Measurements from ENCODE around the gene SNAI3. TPM values are rescaled to one million over a fixed set of nuclear protein-coding genes. Genes with fewer than 3 reads are reported as not detected.

Gene SNAI3
- total and polyA plus RNA-seq, 9 of the 15 experiments (the other 6 are each of a cell fraction or from before 2014, with no cell fraction given) = 0.04 to 4.1 (median 0.80) TPM; not detected in 1

- WGBS (ENCODE audit: insufficient coverage, low coverage, missing lambda C conversion rate) = 88% methylated on average over 23 of the region's 27 CpGs
- in situ Hi-C loops (cut with MboI) (no loop called here), intact Hi-C loops (cut with micrococcal nuclease) (no loop called here)
- no TSS peak for BruUV-seq (replicated peaks)
- H3K36me3 ChIP-seq (ENCODE audit: control insufficient read depth, insufficient read depth, low read length) = peaks cover 91% of the 10 kb centered on the region
- H3K4me2 ChIP-seq (ENCODE audit: insufficient read depth, low read length) = no peak overlapping the region
- 0 out of 2 replicates have a peak, but pooled peaks have one; percentile 33 for TF ChIP-seq HNRNPL (IDR thresholded peaks at IDR 0.05; ENCODE audit: low read depth, low read length)
- TF ChIP-seq RBM22 (IDR thresholded peaks at IDR 0.05; ENCODE audit: low read depth, low read length, poor library complexity, severe bottlenecking) = peak; percentile 77
- TF ChIP-seq ZNF263 (CRISPR knock-in tag; IDR thresholded peaks at IDR 0.05; ENCODE audit: borderline replicate concordance) = peak; percentile 39; the same call in 1 of the 2 replicates
- peak; percentile 19; the same call in 1 of the 2 replicates for TF ChIP-seq POLR2G (IDR thresholded peaks at IDR 0.05; ENCODE audit: low read depth, low read length)
- TF ChIP-seq CCNT2 (IDR thresholded peaks at IDR 0.05; ENCODE audit: borderline replicate concordance, extremely low read depth, insufficient read length, low read depth, low read length) = peak; percentile 23
- TF ChIP-seq SREBF2 (CRISPR knock-in tag; IDR thresholded peaks at IDR 0.05) = no peak
- TF ChIP-seq ZNF431 (CRISPR knock-in tag; IDR thresholded peaks at IDR 0.05) = no peak
- TF ChIP-seq CEBPB (tag; IDR thresholded peaks at IDR 0.05) = peak; percentile 52; the same call in 1 of the 2 replicates
- ChIA-PET CTCF (ENCODE audit: low intra/inter-chr PET ratio) (no interaction called here), POLR2A (interaction anchor here (0.5 to 1.5 kb wide), 4 partner anchors 11 to 146 kb away, joined by 3 to 5 read pairs (median 4); partner anchors contain the start of gene APRT)
- H3K27me3 ChIP-seq (ENCODE audit: control insufficient read depth in 2 of 2, insufficient read depth in 2 of 2, low read length in 2 of 2) = no peaks in the 10 kb centered on the region
- H3K9ac ChIP-seq (ENCODE audit: insufficient read depth in 1 of 2, low read depth in 2 of 2, low read length in 2 of 2) = no peak overlapping the region
- no peak overlapping the region for H3K4me3 ChIP-seq
- no peaks in the 10 kb centered on the region for H3K9me1 ChIP-seq (ENCODE audit: control insufficient read depth, insufficient read depth, low read length)
- FAIRE-seq = no peak
- peaks cover 8% of the 10 kb centered on the region for H4K20me1 ChIP-seq (replicated peaks; ENCODE audit: control insufficient read depth, insufficient read depth, low read length)
- H3K4me1 ChIP-seq (replicated peaks in 1 of 2; ENCODE audit: control insufficient read depth in 2 of 2, insufficient read depth in 2 of 2, low read length in 2 of 2) = peaks cover 0 to 81% of the 10 kb centered on the region in 2 experiments; a peak in 3 of 5 replicates
- H3K27ac ChIP-seq (ENCODE audit: extremely low read depth, low read depth, low read length) = no peak overlapping the region
- no peak for DNase-seq (ENCODE audit: extremely low read depth in 1 of 4, low spot score in 3 of 4)
- no peaks in the 10 kb centered on the region for H3K9me3 ChIP-seq (replicated peaks; ENCODE audit: control insufficient read depth, insufficient read depth, low read depth, low read length)
- no peak overlapping the region for H2AFZ ChIP-seq (ENCODE audit: low read depth, low read length)
- H3K79me2 ChIP-seq (ENCODE audit: control insufficient read depth, insufficient read depth, low read length) = peaks cover 7% of the 10 kb centered on the region; the same call in 2 of the 3 replicates
- ATAC-seq = no peak
Measured at GRCh38 chr16:88733630-88734360, 47.5 kb upstream of the SNAI3 start.

Data from K562 (cell line).